ENCODE measurements around the gene HSPA8.

HSPA8 gene

DNA sequence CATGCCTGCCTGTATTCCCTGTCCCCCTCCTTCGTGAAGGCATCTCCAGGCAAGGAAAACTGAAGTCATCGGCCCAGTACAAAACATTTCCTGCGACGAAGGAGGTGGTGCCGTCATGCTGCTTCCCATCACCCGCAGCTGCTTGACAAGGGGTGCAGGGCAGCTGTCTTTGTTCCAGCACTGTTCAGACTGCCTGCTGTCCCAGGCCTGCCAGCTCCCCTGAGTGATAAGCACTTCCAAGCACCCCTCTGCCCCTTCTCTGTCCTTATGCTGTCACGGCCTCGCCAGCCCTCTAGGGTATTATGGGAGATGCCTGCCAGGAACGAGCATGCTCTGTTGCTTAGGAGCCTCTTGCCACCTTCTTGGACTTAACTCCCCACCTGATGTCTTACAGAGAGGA, 43.2 kb downstream of the HSPA8 start:
- ChIA-PET CTCF (no interaction called here), POLR2A (ENCODE audit: low non-redundant PET) (no interaction called here)
- TF ChIP-seq, protein P1, sequence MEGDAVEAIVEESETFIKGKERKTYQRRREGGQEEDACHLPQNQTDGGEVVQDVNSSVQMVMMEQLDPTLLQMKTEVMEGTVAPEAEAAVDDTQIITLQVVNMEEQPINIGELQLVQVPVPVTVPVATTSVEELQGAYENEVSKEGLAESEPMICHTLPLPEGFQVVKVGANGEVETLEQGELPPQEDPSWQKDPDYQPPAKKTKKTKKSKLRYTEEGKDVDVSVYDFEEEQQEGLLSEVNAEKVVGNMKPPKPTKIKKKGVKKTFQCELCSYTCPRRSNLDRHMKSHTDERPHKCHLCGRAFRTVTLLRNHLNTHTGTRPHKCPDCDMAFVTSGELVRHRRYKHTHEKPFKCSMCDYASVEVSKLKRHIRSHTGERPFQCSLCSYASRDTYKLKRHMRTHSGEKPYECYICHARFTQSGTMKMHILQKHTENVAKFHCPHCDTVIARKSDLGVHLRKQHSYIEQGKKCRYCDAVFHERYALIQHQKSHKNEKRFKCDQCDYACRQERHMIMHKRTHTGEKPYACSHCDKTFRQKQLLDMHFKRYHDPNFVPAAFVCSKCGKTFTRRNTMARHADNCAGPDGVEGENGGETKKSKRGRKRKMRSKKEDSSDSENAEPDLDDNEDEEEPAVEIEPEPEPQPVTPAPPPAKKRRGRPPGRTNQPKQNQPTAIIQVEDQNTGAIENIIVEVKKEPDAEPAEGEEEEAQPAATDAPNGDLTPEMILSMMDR (conservative IDR thresholded peaks at IDR 0.05; ENCODE audit: low read depth): no peak
- H3K27ac ChIP-seq: no peak overlapping the region
- no peak for DNase-seq (ENCODE audit: low spot score)

DNA sequence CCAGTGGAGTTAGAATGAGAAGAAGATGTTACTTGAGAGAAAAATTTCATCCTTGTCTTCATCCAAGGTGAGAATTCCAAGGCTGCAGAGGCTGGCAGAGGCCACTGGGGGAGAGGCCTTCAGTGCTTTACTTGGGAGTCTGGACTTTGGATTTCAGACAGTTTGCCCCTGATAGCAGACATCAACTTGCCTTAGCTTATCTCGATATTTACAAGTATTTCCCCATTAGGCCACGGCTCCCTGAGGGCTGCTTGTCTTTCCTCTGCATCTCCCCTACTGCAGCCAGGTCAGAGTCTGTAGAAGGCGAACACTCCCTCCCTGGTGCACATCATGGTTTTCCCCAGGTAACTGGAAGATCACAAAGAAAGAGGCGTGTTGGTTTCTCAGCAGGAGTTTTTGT, 50.4 kb downstream of the HSPA8 start:
- CTCF ChIA-PET: interaction anchor here (0.6 to 0.9 kb wide), 6 partner anchors 9 to 1782 kb away, joined by 3 to 5 read pairs (median 4); no protein-coding TSS in a partner anchor
- POLR2A ChIA-PET (ENCODE audit: low non-redundant PET): no interaction called here
- no peak for DNase-seq (ENCODE audit: low spot score)
- TF ChIP-seq, protein P1 (conservative IDR thresholded peaks at IDR 0.05; ENCODE audit: low read depth): no peak
- H3K27ac ChIP-seq: no peak overlapping the region

All from RWPE1 (cell line).